ENCODE data around the gene POLR1A.

DNA sequence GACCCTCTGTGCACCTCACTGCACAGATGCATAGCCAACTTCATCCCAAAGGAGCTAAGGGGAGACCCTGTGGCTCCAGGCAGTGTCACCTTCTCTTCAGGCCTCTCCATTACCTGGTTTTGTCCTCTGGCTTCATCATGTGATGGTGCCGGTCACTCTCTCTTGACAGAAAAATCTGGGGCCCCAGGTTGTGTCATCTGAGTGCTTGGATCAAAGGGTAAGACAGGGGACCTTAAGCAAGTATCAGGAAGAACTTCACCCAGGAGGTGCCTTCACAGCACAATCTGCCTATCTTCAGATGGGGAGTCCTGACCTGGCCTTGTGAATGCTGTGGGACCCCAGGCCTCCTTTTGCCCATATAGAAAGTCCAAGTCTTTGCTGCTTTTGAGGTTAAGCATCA, 104.4 kb downstream of the POLR1A start:
- TF ChIP-seq CTCF (IDR thresholded peaks at IDR 0.05) (no peak), POLR2A (IDR thresholded peaks at IDR 0.05) (no peak)
